MM.1S (cell line): ENCODE results near the gene PRICKLE1.

Source experiments
- DNase-seq: peaks from one replicate; pipeline ENCODE4 v3.0.0-alpha.2; 2015
- H2AFZ ChIP-seq: fragments of 300-600 bp; sonication (generic); 2 replicates; pipeline ENCODE4 v1.6.0; 2016; ENCODE audit warnings: antibody characterized with exemption, low read length
- H3F3A ChIP-seq: fragments of 300-600 bp; sonication (generic); 2 replicates; pipeline ENCODE4 v1.6.1; 2016; ENCODE audit warnings: mild to moderate bottlenecking, antibody characterized with exemption, low read length, moderate library complexity, mixed read lengths; ENCODE audit not compliant: insufficient read depth
- H3K27ac ChIP-seq: fragments of 300-600 bp; sonication (generic); 2 replicates; pipeline ENCODE4 v1.5.1; 2016; ENCODE audit warnings: mild to moderate bottlenecking, low read length
- H3K27me3 ChIP-seq: fragments of 300-600 bp; sonication (generic); replicated peaks from 2 replicates; pipeline ENCODE4 v1.6.0; 2016; ENCODE audit warnings: low read length; ENCODE audit not compliant: insufficient read depth
- H3K36me3 ChIP-seq: fragments of 300-600 bp; sonication (generic); replicated peaks from 2 replicates; pipeline ENCODE4 v1.6.1; 2016; ENCODE audit warnings: mild to moderate bottlenecking, low read length, mixed read lengths; ENCODE audit not compliant: insufficient read depth
- H3K4me1 ChIP-seq: fragments of 300-600 bp; sonication (generic); 2 replicates; pipeline ENCODE4 v1.6.1; 2016; ENCODE audit warnings: low read length, mixed read lengths
- H3K4me2 ChIP-seq: fragments of 300-600 bp; sonication (generic); 2 replicates; pipeline ENCODE4 v1.6.0; 2016; ENCODE audit warnings: low read depth, low read length
- H3K4me3 ChIP-seq: fragments of 300-600 bp; sonication (generic); 2 replicates; pipeline ENCODE4 v1.5.1; 2016; ENCODE audit warnings: low read length, mixed read lengths
- H3K79me2 ChIP-seq: fragments of 300-600 bp; sonication (generic); 2 replicates; pipeline ENCODE4 v1.6.1; 2016; ENCODE audit warnings: mixed run types, low read length, mixed read lengths
- H3K9ac ChIP-seq: fragments of 300-600 bp; sonication (generic); 2 replicates; pipeline ENCODE4 v1.6.1; 2016; ENCODE audit warnings: low read length, mixed read lengths
- H3K9me2 ChIP-seq: fragments of 300-600 bp; sonication (generic); replicated peaks from 2 replicates; pipeline ENCODE4 v1.6.1; 2016; ENCODE audit warnings: mild to moderate bottlenecking, low read length, mixed read lengths; ENCODE audit not compliant: insufficient read depth
- H3K9me3 ChIP-seq: fragments of 300-600 bp; sonication (generic); replicated peaks from 2 replicates; pipeline ENCODE4 v1.6.1; 2016; ENCODE audit warnings: mild to moderate bottlenecking, low read length, mixed read lengths; ENCODE audit not compliant: insufficient read depth
- H4K20me1 ChIP-seq: fragments of 300-600 bp; sonication (generic); 2 replicates; pipeline ENCODE4 v1.6.1; 2016; ENCODE audit warnings: mild to moderate bottlenecking, low read length, moderate library complexity, mixed read lengths; ENCODE audit not compliant: insufficient read depth
- EZH2 ChIP-seq: fragments of 300-600 bp; sonication (generic); optimal IDR thresholded peaks from 2 replicates; pipeline ENCODE3; 2017; ENCODE audit warnings: low read depth, mild to moderate bottlenecking, antibody characterized with exemption, low read length, mixed read lengths
- EZH2phosphoT487 ChIP-seq: fragments of 300-600 bp; sonication (generic); IDR thresholded peaks from 2 replicates; pipeline ENCODE4 v1.6.1; 2018; ENCODE audit warnings: antibody characterized with exemption, low read length
- TF ChIP-seq, protein P1 (sequence below): fragments of 300-600 bp; sonication (generic); IDR thresholded peaks from 2 replicates; pipeline ENCODE4 v1.5.1; 2016; ENCODE audit warnings: antibody characterized with exemption, low read length, mixed read lengths

The PRICKLE1 gene

DNA sequence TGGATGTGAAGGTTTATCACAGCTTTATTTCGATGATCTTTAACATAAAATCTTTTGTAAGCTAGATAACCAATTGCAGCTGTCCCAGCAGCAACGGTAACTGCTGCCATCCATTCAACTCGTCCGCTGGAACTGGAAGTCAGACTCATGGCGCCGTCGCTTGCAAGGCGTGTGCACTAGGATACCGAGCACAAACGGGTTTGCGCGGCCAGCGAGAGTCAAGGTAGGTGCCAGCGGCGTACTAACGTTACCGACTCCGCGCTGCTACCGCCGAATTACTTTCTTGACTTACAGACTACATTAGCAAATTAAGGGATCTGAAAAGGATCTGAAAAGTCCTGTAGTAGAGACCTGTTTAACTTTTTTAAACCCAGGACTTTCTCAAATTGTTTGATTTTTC is 47.4 kb upstream of the PRICKLE1 start:
- no peaks in the 10 kb centered on the region for H3F3A ChIP-seq
- no peak overlapping the region for H3K4me3 ChIP-seq
- no peaks in the 10 kb centered on the region for H3K79me2 ChIP-seq
- H3K9ac ChIP-seq, result no peak overlapping the region
- H2AFZ ChIP-seq, result no peak overlapping the region
- no peaks in the 10 kb centered on the region for H3K36me3 ChIP-seq
- H3K4me1 ChIP-seq, result no peaks in the 10 kb centered on the region
- no peaks in the 10 kb centered on the region for H4K20me1 ChIP-seq
- no peak overlapping the region for H3K4me2 ChIP-seq
- TF ChIP-seq, protein P1, sequence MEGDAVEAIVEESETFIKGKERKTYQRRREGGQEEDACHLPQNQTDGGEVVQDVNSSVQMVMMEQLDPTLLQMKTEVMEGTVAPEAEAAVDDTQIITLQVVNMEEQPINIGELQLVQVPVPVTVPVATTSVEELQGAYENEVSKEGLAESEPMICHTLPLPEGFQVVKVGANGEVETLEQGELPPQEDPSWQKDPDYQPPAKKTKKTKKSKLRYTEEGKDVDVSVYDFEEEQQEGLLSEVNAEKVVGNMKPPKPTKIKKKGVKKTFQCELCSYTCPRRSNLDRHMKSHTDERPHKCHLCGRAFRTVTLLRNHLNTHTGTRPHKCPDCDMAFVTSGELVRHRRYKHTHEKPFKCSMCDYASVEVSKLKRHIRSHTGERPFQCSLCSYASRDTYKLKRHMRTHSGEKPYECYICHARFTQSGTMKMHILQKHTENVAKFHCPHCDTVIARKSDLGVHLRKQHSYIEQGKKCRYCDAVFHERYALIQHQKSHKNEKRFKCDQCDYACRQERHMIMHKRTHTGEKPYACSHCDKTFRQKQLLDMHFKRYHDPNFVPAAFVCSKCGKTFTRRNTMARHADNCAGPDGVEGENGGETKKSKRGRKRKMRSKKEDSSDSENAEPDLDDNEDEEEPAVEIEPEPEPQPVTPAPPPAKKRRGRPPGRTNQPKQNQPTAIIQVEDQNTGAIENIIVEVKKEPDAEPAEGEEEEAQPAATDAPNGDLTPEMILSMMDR, result no peak
- TF ChIP-seq EZH2 (no peak), EZH2phosphoT487 (no peak)
- H3K9me2 ChIP-seq, result no peaks in the 10 kb centered on the region
- no peak overlapping the region for H3K27ac ChIP-seq
- no peaks in the 10 kb centered on the region for H3K27me3 ChIP-seq
- DNase-seq, result no peak
- no peaks in the 10 kb centered on the region for H3K9me3 ChIP-seq

DNA sequence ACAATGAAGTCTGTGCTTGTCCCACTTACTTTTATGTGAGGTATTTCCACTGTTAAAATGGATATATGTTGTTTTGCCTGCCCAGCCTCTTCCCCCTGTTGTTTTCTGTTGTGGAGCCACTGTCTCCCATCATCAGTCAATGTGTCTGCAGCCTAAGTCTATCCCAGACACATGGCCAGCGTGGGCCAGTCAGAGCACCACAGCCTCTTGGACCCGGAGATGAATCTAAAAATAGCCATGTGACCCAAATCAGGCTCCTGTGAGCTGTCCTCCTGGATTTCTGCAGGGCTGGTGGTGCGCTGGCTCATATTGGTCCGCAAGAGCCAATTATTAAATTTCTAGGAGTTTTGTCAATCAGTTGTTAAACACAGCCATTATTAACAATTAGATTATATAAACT is 44.0 kb upstream of the PRICKLE1 start:
- no peaks in the 10 kb centered on the region for H3K36me3 ChIP-seq
- no peaks in the 10 kb centered on the region for H3K9me3 ChIP-seq
- no peaks in the 10 kb centered on the region for H3K79me2 ChIP-seq
- H3K27ac ChIP-seq, result no peak overlapping the region
- H3K4me3 ChIP-seq, result no peak overlapping the region
- no peak overlapping the region for H2AFZ ChIP-seq
- peaks cover 3% of the 10 kb centered on the region; the same call in 1 of the 2 replicates for H3K4me1 ChIP-seq
- H3K27me3 ChIP-seq, result no peaks in the 10 kb centered on the region
- TF ChIP-seq EZH2phosphoT487, result no peak
- TF ChIP-seq, protein P1, result no peak
- TF ChIP-seq EZH2, result no peak
- no peaks in the 10 kb centered on the region for H3K9me2 ChIP-seq
- DNase-seq, result no peak
- no peaks in the 10 kb centered on the region for H4K20me1 ChIP-seq
- H3K9ac ChIP-seq, result no peak overlapping the region
- H3F3A ChIP-seq, result no peaks in the 10 kb centered on the region
- H3K4me2 ChIP-seq, result no peak overlapping the region

DNA sequence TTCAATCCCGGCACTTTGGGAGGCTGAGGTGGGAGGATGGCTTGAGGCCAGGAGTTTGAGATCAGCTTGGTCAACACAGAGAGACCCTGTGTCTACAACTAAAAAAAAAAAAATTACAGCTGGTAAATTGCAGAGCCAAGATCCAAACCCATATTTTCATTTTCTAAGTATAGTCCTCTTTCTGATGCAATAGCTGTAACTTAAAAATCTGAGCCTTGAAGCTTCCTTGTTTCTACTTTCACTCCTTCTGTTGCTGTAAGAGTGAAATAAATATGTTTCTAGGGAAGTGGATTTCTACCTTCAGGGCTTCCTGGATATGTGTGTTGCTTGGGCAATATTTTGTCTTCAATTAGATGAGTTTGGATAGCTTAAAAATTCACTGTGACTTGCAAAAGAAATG is 42.0 kb upstream of the PRICKLE1 start:
- Histone ChIP-seq H3K9me2 (no peaks in the 10 kb centered on the region), H3K4me1 (peaks cover 3% of the 10 kb centered on the region; the same call in 1 of the 2 replicates), H4K20me1 (no peaks in the 10 kb centered on the region), H3F3A (no peaks in the 10 kb centered on the region), H2AFZ (no peak overlapping the region), H3K4me3 (no peak overlapping the region), H3K9me3 (no peaks in the 10 kb centered on the region), H3K36me3 (no peaks in the 10 kb centered on the region), H3K79me2 (no peaks in the 10 kb centered on the region), H3K9ac (no peak overlapping the region), H3K27me3 (no peaks in the 10 kb centered on the region), H3K27ac (no peak overlapping the region), H3K4me2 (no peak overlapping the region)
- no peak for DNase-seq
- no peak for TF ChIP-seq EZH2phosphoT487
- no peak for TF ChIP-seq EZH2
- TF ChIP-seq, protein P1, result no peak
